Nucleus accumbens (tissue), 56 donors: ENCODE results near the gene LRRN2.
A peak's percentile ranks its signal among the peaks of the same experiment; 100 is the strongest.
"Not testable (repeated sequence)": the region's sequence is repeated elsewhere in the genome, so short reads cannot be mapped to it uniquely, and the experiment has no call there.

Source experiments
- DNase-seq, 56 donors: peaks; one replicate each; lab custom pipeline; 2025; lab: John Stamatoyannopoulos, UW

The LRRN2 gene

GRCh38 chr1:204695692-204696091 lies 10.2 kb upstream of the LRRN2 start:
- DNase-seq: no peak

- no peak for DNase-seq
Observed at GRCh38 chr1:204694145-204694544, 8.6 kb upstream of the LRRN2 start.

GRCh38 chr1:204692841-204693356 lies 7.4 kb upstream of the LRRN2 start:
- DNase-seq: no peak

- DNase-seq: no peak
Observed at GRCh38 chr1:204692325-204692840, 6.8 kb upstream of the LRRN2 start.

- not testable (repeated sequence) for DNase-seq
Observed at GRCh38 chr1:204691328-204691730, 5.8 kb upstream of the LRRN2 start.

- no peak for DNase-seq
Observed at GRCh38 chr1:204688776-204689175, 3.2 kb upstream of the LRRN2 start.

- DNase-seq: no peak
Observed at GRCh38 chr1:204688007-204688406, 2.5 kb upstream of the LRRN2 start.

- peak in 2 of 56 donors; percentile 48 to 60 for DNase-seq
Observed at GRCh38 chr1:204684571-204685235, 835 bp downstream of the LRRN2 start.

- DNase-seq: peak in 8 of 56 donors; percentile 4 to 51 (median 34)
Observed at GRCh38 chr1:204684206-204684570, 1.4 kb downstream of the LRRN2 start.

- DNase-seq: peak in 1 of 56 donors; percentile 17
Observed at GRCh38 chr1:204683284-204684205, 2.0 kb downstream of the LRRN2 start.

GRCh38 chr1:204680461-204680860 lies 5.1 kb downstream of the LRRN2 start:
- DNase-seq: no peak

GRCh38 chr1:204680051-204680450 lies 5.5 kb downstream of the LRRN2 start:
- no peak for DNase-seq

GRCh38 chr1:204678721-204679475 lies 6.6 kb downstream of the LRRN2 start:
- DNase-seq: no peak

GRCh38 chr1:204677864-204678263 lies 7.7 kb downstream of the LRRN2 start:
- DNase-seq: peak in 7 of 56 donors; percentile 9 to 33 (median 18)

- DNase-seq: no peak
Observed at GRCh38 chr1:204676043-204676442, 9.5 kb downstream of the LRRN2 start.

GRCh38 chr1:204673909-204674649 lies 11.5 kb downstream of the LRRN2 start:
- peak in 10 of 56 donors; percentile 14 to 72 (median 32) for DNase-seq

GRCh38 chr1:204673209-204673608 lies 12.3 kb downstream of the LRRN2 start:
- DNase-seq: no peak

- DNase-seq: no peak
Observed at GRCh38 chr1:204672482-204673121, 12.9 kb downstream of the LRRN2 start.

GRCh38 chr1:204672069-204672468 lies 13.5 kb downstream of the LRRN2 start:
- no peak for DNase-seq
